Activated naive CD4-positive, alpha-beta T cell treated with anti-CD3 and anti-CD28 coated beads, Interleukin-2, amount 10 ng/mL, durations not matched to agents 7 days and 5 days (primary cell): Measurements from ENCODE around the gene CTDSP1.
A peak's percentile ranks its signal among the peaks of the same experiment; 100 is the strongest.

ENCODE experiments used
- CTCF ChIA-PET: fragments of 350-600 bp; sonication (Branson Sonifier 250); formaldehyde crosslinking; loops from one replicate; lab custom pipeline; 2021; ENCODE audit warnings: antibody characterized with exemption; lab: Charles Lee
- DNase-seq: peaks from one replicate; pipeline ENCODE4 v3.0.0-alpha.2; 2020
- H3K27ac Mint-ChIP-seq: one replicate; pipeline ENCODE4 v1.8.0; 2021; ENCODE audit warnings: mild to moderate bottlenecking, moderate library complexity, mixed read lengths
- H3K27me3 Mint-ChIP-seq: one replicate; pipeline ENCODE4 v1.8.0; 2021; ENCODE audit warnings: mild to moderate bottlenecking, mixed read lengths
- H3K36me3 Mint-ChIP-seq: one replicate; pipeline ENCODE4 v1.8.0; 2021; ENCODE audit warnings: mixed read lengths
- H3K4me1 Mint-ChIP-seq: one replicate; pipeline ENCODE4 v1.8.0; 2021; ENCODE audit warnings: mixed read lengths
- H3K4me3 Mint-ChIP-seq: one replicate; pipeline ENCODE4 v1.8.0; 2021; ENCODE audit warnings: mild to moderate bottlenecking, moderate library complexity, mixed read lengths
- H3K9me3 Mint-ChIP-seq: one replicate; pipeline ENCODE4 v1.8.0; 2021; ENCODE audit warnings: mixed read lengths

Gene CTDSP1, protein sequence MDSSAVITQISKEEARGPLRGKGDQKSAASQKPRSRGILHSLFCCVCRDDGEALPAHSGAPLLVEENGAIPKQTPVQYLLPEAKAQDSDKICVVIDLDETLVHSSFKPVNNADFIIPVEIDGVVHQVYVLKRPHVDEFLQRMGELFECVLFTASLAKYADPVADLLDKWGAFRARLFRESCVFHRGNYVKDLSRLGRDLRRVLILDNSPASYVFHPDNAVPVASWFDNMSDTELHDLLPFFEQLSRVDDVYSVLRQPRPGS

DNA sequence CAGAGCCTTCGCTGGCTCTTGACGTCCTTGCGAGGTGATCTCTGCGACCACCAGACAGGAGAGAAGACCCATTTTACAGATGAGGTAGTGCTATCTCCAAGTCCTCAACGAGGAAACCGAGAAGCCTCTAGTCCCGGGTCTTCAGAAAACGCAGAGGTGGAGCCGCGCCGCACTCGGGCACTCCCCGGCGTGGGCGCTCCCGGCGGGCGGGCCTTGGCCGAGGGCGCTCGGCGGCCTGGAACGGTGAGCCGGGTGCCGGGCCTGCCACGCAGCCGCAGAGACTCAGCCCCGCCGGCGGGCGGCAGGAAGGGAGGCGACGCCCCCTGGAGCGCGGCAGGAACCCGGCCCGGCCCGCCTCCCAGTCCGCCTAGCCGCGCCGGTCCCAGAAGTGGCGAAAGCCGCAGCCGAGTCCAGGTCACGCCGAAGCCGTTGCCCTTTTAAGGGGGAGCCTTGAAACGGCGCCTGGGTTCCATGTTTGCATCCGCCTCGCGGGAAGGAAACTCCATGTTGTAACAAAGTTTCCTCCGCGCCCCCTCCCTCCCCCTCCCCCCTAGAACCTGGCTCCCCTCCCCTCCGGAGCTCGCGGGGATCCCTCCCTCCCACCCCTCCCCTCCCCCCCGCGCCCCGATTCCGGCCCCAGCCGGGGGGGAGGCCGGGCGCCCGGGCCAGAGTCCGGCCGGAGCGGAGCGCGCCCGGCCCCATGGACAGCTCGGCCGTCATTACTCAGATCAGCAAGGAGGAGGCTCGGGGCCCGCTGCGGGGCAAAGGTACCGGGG is at the start of gene CTDSP1:
CTDSP1 (plus strand) TSS at position 478 of the 776 bp plus-strand sequence; CDS start at position 701, 223 bp downstream.
- Mint-ChIP-seq H3K4me3 (peak within 1 kb of the TSS; percentile 96), H3K27me3 (peaks cover 4% of the 10 kb centered on the region), H3K36me3 (peaks cover 36% of the 10 kb centered on the region), H3K4me1 (peaks cover 51% of the 10 kb centered on the region), H3K27ac (peak within 1 kb of the TSS; percentile 97), H3K9me3 (no peaks in the 10 kb centered on the region)
- CTCF ChIA-PET, result interaction anchor here (0.8 to 1.3 kb wide), 3 partner anchors 41 to 103 kb away, joined by 3 to 4 read pairs (median 3); no protein-coding TSS in a partner anchor
- peak; percentile 97 for DNase-seq

DNA sequence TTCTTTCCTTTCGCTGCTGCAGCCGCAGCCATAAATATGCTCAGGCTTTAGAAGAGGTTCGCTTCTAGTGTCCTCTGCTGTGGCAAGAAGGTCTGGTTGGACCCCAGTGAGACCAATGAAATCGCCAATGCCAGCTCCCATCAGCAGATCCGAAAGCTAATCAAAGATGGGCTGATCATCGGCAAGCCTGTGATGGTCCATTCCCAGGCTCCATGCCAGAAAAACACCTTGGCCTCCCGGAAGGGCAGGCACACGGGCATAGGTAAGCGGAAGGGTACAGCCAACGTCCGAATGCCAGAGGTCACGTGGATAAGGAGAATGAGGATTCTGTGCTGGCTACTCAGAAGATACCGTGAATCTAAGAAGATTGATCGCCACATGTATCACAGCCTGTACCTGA is 45.6 kb upstream of the CTDSP1 start:
- H3K9me3 Mint-ChIP-seq, result peaks cover 14% of the 10 kb centered on the region
- CTCF ChIA-PET, result interaction anchor here (9.1 kb wide), 1 partner anchor 54 kb away, joined by 103 read pairs; no protein-coding TSS in a partner anchor
- H3K27me3 Mint-ChIP-seq, result peaks cover 19% of the 10 kb centered on the region

DNA sequence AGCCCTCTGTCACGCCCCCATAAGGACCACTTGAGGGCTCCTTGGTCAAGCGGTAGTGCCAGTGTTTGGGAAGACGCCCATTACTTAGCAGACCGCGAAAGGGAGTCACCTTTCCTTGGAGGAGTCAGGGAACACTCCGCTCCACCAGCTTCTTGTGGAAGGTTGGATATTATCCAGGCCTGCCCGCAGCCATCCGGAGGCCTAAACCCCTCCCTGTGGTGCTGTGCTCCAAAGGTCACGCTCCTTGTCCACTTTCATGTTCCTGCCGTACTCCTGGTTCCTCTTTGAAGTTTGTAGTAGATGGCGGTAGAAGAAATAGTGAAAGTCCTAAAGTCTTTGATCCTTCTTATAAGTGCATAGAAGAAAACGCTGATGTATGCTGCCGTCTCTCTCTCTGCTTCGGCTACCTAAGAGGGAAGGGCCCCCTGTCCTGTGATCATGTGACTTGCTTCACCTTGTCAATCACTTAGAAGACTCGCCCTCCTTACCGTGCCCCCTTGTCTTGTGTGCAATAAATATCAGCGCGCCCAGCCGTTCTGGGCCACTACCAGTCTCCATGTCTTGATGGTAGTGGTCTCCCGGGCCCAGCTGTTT is 44.7 kb upstream of the CTDSP1 start:
- peaks cover 19% of the 10 kb centered on the region for H3K27me3 Mint-ChIP-seq
- CTCF ChIA-PET, result interaction anchor here (1.3 to 9.1 kb wide), 4 partner anchors 18 to 81 kb away, joined by 6 to 103 read pairs (median 29); no protein-coding TSS in a partner anchor

More for the DNA sequence above, 45.6 kb upstream of the CTDSP1 start:
- H3K27ac Mint-ChIP-seq, result no peak overlapping the region
- H3K36me3 Mint-ChIP-seq, result peaks cover 1% of the 10 kb centered on the region
- H3K4me1 Mint-ChIP-seq, result peaks cover 2% of the 10 kb centered on the region
- no peak overlapping the region for H3K4me3 Mint-ChIP-seq
- no peak for DNase-seq

DNA sequence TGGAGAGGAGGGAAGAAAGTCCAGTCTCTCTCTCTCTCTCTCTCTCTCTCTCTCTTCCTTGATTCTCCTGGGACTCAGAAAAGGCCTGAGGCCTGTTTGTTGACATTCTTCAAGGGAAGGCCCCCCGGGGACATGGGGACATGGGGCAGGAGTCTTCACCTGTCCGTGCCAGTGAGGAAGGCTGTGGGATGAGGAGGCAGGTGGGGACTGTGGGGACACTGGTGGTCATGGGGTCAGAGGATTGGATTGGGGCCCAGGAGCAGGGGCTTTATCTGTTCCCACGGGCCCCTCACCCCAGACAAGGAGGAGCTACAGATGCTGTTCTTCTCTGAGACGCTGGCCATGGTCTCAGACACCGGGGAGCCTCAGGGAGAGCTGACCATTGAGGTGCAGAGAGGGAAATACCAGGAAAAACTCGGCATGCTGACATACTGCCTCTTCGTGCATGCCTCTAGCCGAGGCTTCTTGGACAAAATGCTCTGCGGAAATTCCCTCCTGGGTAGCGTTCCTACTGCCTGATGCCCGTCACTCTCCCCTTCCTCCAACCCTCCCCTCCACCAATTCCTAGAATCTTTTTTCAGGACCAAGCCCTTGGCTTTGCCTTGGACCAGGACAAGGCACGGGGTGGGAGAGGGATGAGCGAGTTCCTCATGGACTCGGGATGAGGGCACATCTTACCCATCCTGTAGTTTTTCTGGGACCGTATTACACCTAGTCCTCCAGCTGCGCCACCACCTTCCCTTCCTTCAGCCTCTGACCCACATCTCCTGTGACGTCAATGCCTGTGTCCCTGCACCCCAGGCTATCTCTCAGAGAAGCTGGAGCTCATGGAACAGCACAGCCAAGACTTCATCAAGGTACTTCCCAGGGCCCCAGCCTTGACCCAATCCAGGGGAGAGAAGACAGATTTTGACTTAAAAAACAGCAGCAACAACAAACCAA is 42.2 kb upstream of the CTDSP1 start:
- H3K27ac Mint-ChIP-seq, result no peak overlapping the region

More for the DNA sequence above, 44.7 kb upstream of the CTDSP1 start:
- no peak for DNase-seq
- Mint-ChIP-seq H3K4me1 (peaks cover 2% of the 10 kb centered on the region), H3K4me3 (no peak overlapping the region), H3K27ac (no peak overlapping the region), H3K9me3 (peaks cover 12% of the 10 kb centered on the region), H3K36me3 (peaks cover 1% of the 10 kb centered on the region)

DNA sequence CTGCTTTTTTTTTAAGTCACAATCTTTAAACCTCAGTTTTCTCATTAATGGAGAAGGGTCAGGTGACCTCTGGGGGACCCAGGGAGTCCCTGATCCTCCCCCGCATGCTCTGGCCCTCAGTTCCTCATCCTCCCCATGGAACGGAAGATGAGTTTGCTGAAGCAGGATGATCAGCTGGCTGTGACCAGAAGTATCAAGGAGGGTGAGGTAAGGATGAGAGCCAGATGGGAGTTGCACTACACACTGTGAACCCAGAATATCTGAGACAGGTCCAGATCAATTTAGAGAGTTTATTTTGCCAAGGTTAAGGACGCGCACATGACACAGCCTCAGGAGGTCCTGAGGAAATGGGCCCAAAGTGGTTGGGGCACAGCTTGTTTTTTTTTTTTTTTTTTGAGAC is 39.2 kb upstream of the CTDSP1 start:
- H3K27me3 Mint-ChIP-seq, result peaks cover 40% of the 10 kb centered on the region
- H3K27ac Mint-ChIP-seq, result no peak overlapping the region
- H3K4me1 Mint-ChIP-seq, result peaks cover 6% of the 10 kb centered on the region
- CTCF ChIA-PET, result interaction anchor here (0.7 to 9.1 kb wide), 3 partner anchors 10 to 89 kb away, joined by 3 to 103 read pairs (median 8); partner anchors contain the start of gene PNKD
- H3K36me3 Mint-ChIP-seq, result no peaks in the 10 kb centered on the region
- no peak overlapping the region for H3K4me3 Mint-ChIP-seq
- DNase-seq, result no peak
- H3K9me3 Mint-ChIP-seq, result no peaks in the 10 kb centered on the region

More for the DNA sequence above, 42.2 kb upstream of the CTDSP1 start:
- DNase-seq, result no peak
- H3K9me3 Mint-ChIP-seq, result peaks cover 4% of the 10 kb centered on the region
- CTCF ChIA-PET, result interaction anchor here (0.8 to 9.1 kb wide), 14 partner anchors 10 to 84 kb away, joined by 3 to 103 read pairs (median 5); partner anchors contain the start of gene CTDSP1
- no peak overlapping the region for H3K4me3 Mint-ChIP-seq
- no peaks in the 10 kb centered on the region for H3K36me3 Mint-ChIP-seq
- H3K27me3 Mint-ChIP-seq, result peaks cover 25% of the 10 kb centered on the region
- peaks cover 2% of the 10 kb centered on the region for H3K4me1 Mint-ChIP-seq

DNA sequence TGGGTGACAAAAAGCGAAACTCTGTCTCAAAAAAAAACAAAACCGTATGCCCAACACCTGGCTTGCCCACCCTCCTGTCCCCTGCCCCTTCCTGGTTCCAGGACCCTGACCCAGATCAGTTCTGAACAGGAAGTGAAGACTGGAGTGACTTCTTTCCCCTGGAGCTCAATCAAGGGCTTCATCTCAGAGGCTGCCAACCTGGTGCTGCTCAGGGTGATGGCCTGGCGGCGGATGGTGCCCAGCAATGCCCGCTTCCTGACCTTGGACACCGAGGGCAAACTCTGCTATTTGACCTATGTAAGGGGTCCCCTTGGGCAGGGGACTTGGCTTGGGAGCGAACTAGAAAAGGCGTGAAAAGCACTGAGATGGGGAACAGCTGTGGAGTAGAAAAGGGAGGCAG is 37.1 kb upstream of the CTDSP1 start:
- Mint-ChIP-seq H3K36me3 (no peaks in the 10 kb centered on the region), H3K4me3 (no peak overlapping the region), H3K9me3 (no peaks in the 10 kb centered on the region), H3K4me1 (peaks cover 19% of the 10 kb centered on the region), H3K27me3 (peaks cover 51% of the 10 kb centered on the region), H3K27ac (no peak overlapping the region)
- DNase-seq, result no peak
- CTCF ChIA-PET, result interaction anchor here (1.6 kb wide), 1 partner anchor 61 kb away, joined by 6 read pairs; no protein-coding TSS in a partner anchor

DNA sequence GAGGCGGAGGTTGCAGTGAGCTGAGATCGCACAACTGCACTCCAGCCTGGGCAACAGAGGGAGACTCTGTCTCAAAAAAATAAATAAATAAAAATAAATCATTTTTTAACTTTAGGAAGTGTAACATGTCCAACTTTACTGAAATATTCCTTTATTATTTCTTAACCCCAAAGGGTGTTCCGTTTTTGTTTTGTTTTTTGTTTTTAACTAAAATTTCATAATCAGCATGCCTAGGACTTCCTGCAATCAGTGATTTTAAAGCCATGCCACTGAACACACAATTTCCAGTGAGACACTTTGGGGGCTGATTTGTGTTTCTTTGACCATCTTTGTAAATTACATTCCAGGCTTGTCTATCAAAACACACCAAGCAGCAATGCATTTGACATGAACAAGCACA is 35.9 kb upstream of the CTDSP1 start:
- H3K27ac Mint-ChIP-seq, result no peak overlapping the region
- DNase-seq, result no peak
- H3K9me3 Mint-ChIP-seq, result no peaks in the 10 kb centered on the region
- H3K4me1 Mint-ChIP-seq, result peaks cover 24% of the 10 kb centered on the region
- no peaks in the 10 kb centered on the region for H3K36me3 Mint-ChIP-seq
- peaks cover 62% of the 10 kb centered on the region for H3K27me3 Mint-ChIP-seq
- H3K4me3 Mint-ChIP-seq, result no peak overlapping the region
- CTCF ChIA-PET, result interaction anchor here (1.2 to 1.4 kb wide), 2 partner anchors 71 to 91 kb away, joined by 4 to 5 read pairs; partner anchors contain the start of gene TMBIM1

DNA sequence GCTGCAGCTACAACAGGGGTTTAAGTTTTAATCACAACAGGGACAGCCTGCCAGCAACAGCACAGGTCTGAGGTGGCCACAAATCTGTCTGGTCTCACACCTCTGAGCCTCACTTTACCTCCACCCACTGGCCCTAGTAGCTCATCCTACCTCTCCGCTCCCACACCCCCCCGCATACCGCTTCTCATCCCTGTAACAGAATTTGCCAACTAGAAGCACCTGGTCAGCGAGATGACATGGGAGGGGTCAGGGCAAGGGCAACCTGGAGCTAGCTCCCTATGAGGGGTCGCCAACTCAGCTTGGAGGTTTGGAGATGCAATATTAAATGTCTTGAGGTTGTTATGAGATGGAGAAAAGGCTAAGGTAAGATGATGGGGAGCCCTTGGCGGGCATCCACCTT is 35.5 kb upstream of the CTDSP1 start:
- Mint-ChIP-seq H3K9me3 (no peaks in the 10 kb centered on the region), H3K27me3 (peaks cover 66% of the 10 kb centered on the region), H3K27ac (no peak overlapping the region), H3K4me3 (no peak overlapping the region), H3K4me1 (peaks cover 29% of the 10 kb centered on the region), H3K36me3 (no peaks in the 10 kb centered on the region)
- CTCF ChIA-PET, result interaction anchor here (1.2 to 1.4 kb wide), 2 partner anchors 72 to 92 kb away, joined by 4 to 5 read pairs; partner anchors contain the start of gene TMBIM1
- DNase-seq, result no peak

DNA sequence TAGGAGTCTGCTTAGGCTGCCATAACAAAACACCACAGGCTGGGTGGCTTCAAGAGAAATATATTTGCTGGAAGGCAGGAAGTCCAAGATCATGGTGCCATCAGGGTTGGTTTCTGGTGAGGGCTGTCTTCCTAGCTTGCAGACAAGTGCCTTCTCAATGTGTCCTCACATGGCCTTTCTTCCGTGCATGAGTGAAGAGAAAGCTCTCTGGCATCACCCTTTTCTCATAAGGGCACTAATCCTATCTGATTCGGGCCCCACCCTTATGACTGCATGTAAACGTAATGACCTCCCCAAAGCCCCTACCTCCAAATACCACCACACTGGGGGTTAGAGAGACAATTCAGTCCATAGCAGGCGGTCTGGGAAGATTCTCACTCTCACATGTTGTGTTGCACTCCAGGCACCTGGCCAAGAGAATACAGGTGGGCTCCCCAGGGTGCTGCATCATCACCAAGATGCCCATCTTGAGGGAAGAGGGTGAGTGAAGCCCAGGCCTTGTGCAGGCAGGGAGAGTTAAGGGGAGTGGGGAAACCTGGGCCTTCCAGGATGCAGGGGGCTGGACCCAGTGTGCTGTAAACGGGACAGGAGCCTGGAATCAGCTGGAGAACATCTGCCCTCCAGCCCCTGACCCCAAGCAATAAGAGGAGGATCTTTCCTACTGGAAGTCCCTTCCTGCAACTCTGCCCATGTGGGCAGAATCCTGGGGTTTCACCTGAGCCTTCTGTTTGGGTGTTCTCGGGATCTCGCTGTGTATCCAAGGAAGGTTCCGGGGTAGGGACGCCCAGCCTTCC is 32.9 kb upstream of the CTDSP1 start:
- Mint-ChIP-seq H3K27me3 (peaks cover 76% of the 10 kb centered on the region), H3K4me1 (peaks cover 40% of the 10 kb centered on the region), H3K4me3 (peak overlapping the region; percentile 67), H3K9me3 (no peaks in the 10 kb centered on the region), H3K36me3 (no peaks in the 10 kb centered on the region), H3K27ac (peak overlapping the region; percentile 69)
- no peak for DNase-seq
- CTCF ChIA-PET, result interaction anchor here (0.9 to 1.4 kb wide), 4 partner anchors 8 to 65 kb away, joined by 3 to 4 read pairs (median 4); no protein-coding TSS in a partner anchor

DNA sequence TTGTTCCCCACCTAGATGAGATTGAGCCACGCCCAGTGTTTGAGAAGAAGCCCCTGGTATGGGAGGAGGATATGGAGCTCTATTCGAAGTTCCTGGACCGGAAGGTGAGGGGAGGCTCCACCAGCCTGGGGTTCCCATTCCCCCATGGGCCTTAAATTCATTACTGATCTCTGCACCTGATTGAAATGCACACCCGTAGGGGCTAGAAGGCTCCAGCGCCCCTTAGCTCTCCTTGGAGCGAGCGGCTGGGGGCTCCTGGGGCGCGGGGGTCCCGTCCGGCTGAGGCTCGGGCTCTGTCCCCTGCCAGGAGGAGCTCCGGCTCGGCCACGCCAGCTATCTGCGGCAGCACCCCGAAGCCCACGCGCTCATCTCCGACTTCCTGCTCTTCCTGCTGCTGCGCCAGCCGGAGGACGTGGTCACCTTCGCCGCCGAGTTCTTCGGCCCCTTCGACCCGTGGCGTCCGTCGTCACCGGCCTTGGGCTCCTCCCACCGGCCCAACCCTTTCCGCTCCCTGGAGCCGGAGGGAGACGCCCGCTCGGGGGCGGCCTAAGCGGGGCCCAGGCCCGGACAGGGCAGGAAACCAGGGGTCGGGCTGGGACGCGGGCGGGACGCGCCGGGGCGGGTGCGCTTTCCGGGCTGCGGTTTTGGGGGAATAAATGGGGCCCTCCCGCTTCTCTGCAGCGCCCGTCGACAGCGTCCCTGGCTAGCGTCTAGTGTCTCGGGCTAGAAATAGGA is 32.1 kb upstream of the CTDSP1 start:
- H3K4me1 Mint-ChIP-seq, result peaks cover 40% of the 10 kb centered on the region
- CTCF ChIA-PET, result interaction anchor here (0.9 to 1.4 kb wide), 4 partner anchors 9 to 66 kb away, joined by 3 to 4 read pairs (median 4); no protein-coding TSS in a partner anchor
- peak overlapping the region; percentile 83 for H3K27ac Mint-ChIP-seq
- H3K27me3 Mint-ChIP-seq, result peaks cover 72% of the 10 kb centered on the region
- peak; percentile 84 for DNase-seq
- no peaks in the 10 kb centered on the region for H3K36me3 Mint-ChIP-seq
- H3K9me3 Mint-ChIP-seq, result no peaks in the 10 kb centered on the region
- peak overlapping the region; percentile 67 for H3K4me3 Mint-ChIP-seq

DNA sequence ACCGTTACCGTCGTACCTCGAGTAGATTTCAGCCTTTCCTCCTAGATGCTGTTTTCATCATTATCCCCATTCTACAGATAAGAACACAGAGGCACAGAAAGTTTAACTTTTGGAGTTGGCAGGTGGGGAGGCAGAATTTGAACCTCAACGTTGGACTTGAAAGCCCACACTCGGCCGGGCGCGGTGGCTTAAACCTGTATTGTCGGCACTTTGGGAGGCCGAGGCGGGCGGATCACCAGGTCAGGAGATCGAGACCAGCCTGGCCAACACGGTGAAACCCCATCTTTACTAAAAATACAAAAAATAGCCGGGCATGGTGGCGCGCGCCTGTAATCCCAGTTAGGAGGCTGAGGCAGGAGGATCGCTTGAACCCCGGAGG is 31.5 kb upstream of the CTDSP1 start:
- Mint-ChIP-seq H3K27me3 (peaks cover 68% of the 10 kb centered on the region), H3K36me3 (no peaks in the 10 kb centered on the region), H3K27ac (peak overlapping the region; percentile 83), H3K9me3 (no peaks in the 10 kb centered on the region), H3K4me3 (peak overlapping the region; percentile 67), H3K4me1 (peaks cover 36% of the 10 kb centered on the region)
- CTCF ChIA-PET, result interaction anchor here (0.9 kb wide), 2 partner anchors 64 to 67 kb away, joined by 3 to 4 read pairs; no protein-coding TSS in a partner anchor
- no peak for DNase-seq
